Transverse colon (tissue), 4 donors: ENCODE measurements around the gene AXIN1.

ENCODE experiments used
- CTCF ChIP-seq, 5 experiments: fragments of 200-600 bp in 3 of 5; fragments of 450-650 bp in 2 of 5; sonication (generic) in 3 of 5; IDR thresholded peaks; 1 replicate in 2 of 5; 2 replicates in 3 of 5; pipeline ENCODE4 v1.5.1; 2016 to 2017; ENCODE audit warnings: antibody characterized with exemption in 5 of 5, inconsistent platforms in 3 of 5, mild to moderate bottlenecking in 2 of 5, moderate library complexity in 1 of 5
- POLR2AphosphoS5 ChIP-seq, 3 donors: sonication (generic); formaldehyde crosslinking; IDR thresholded peaks; one replicate each; pipeline ENCODE4 v1.6.1; 2016; ENCODE audit warnings: antibody characterized with exemption in 3 of 3

- TF ChIP-seq CTCF (IDR thresholded peaks at IDR 0.05) = no peak
- no peak for TF ChIP-seq POLR2AphosphoS5 (IDR thresholded peaks at IDR 0.05)
Measured at GRCh38 chr16:275041-275641, 77.4 kb downstream of the AXIN1 start.
